Thoracic aorta (tissue), 2 donors: ENCODE results near the gene MSN. TPM values are rescaled to one million over a fixed set of nuclear protein-coding genes. Genes with fewer than 3 reads are reported as not detected.
A peak's percentile ranks its signal among the peaks of the same experiment; 100 is the strongest.

Source experiments
- ATAC-seq: fragments of 150-250 bp; one replicate; pipeline ENCODE4 v1.8.0; 2017; ENCODE audit warnings: low read depth; ENCODE audit not compliant: insufficient number of reproducible peaks, low FRiP score
- DNase-seq: peaks from one replicate; pipeline ENCODE4 v3.0.0-alpha.2; 2020; ENCODE audit warnings: low spot score
- H3K27ac ChIP-seq, 2 donors: fragments of 200-600 bp; sonication (generic); 1 replicate in 1 of 2; 2 replicates in 1 of 2; pipeline ENCODE4 v1.5.1; 2016; ENCODE audit warnings: mild to moderate bottlenecking in 2 of 2, moderate library complexity in 2 of 2
- H3K27me3 ChIP-seq: fragments of 200-600 bp; sonication (generic); replicated peaks from 2 replicates; pipeline ENCODE4 v1.6.0; 2016; ENCODE audit warnings: mild to moderate bottlenecking; ENCODE audit not compliant: insufficient read depth
- H3K36me3 ChIP-seq: fragments of 200-600 bp; sonication (generic); one replicate; pipeline ENCODE4 v1.5.1; 2016
- H3K4me1 ChIP-seq, 2 donors: fragments of 200-600 bp; sonication (generic); 1 replicate in 1 of 2; 2 replicates in 1 of 2; pipeline versions ENCODE4 v1.5.1 to v1.6.0; 2016; ENCODE audit warnings: low read depth in 2 of 2, mild to moderate bottlenecking in 1 of 2; ENCODE audit not compliant: control insufficient read depth in 1 of 2
- H3K4me3 ChIP-seq: fragments of 200-600 bp; sonication (generic); 2 replicates; pipeline ENCODE4 v1.5.1; 2016; ENCODE audit warnings: mild to moderate bottlenecking
- H3K9me3 ChIP-seq: fragments of 200-600 bp; sonication (generic); 2 replicates; pipeline ENCODE4 v1.5.1; 2016
- total RNA-seq, 2 donors: library from RNA; depleted of rRNA; stranded (reverse); fragments of >200 nt; gene quantifications; one replicate each; pipeline versions ENCODE4 v1.1.0 to v1.2.3, GENCODE V29; 2016
- TF ChIP-seq, protein P1 (sequence below): fragments of 200-600 bp; sonication (generic); IDR thresholded peaks from one replicate; pipeline ENCODE4 v1.5.1; 2019; ENCODE audit warnings: antibody characterized with exemption

Gene MSN
- total RNA-seq, 2 donors from 2014 or later = 365 to 428 TPM

GRCh38 chrX:65686236-65686635, 18.8 kb downstream of the MSN start:
- H3K4me1 ChIP-seq = peaks cover 59 to 93% of the 10 kb centered on the region in 2 donors
- H3K36me3 ChIP-seq = no peaks in the 10 kb centered on the region
- H3K9me3 ChIP-seq = no peaks in the 10 kb centered on the region
- TF ChIP-seq, protein P1, sequence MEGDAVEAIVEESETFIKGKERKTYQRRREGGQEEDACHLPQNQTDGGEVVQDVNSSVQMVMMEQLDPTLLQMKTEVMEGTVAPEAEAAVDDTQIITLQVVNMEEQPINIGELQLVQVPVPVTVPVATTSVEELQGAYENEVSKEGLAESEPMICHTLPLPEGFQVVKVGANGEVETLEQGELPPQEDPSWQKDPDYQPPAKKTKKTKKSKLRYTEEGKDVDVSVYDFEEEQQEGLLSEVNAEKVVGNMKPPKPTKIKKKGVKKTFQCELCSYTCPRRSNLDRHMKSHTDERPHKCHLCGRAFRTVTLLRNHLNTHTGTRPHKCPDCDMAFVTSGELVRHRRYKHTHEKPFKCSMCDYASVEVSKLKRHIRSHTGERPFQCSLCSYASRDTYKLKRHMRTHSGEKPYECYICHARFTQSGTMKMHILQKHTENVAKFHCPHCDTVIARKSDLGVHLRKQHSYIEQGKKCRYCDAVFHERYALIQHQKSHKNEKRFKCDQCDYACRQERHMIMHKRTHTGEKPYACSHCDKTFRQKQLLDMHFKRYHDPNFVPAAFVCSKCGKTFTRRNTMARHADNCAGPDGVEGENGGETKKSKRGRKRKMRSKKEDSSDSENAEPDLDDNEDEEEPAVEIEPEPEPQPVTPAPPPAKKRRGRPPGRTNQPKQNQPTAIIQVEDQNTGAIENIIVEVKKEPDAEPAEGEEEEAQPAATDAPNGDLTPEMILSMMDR = no peak
- DNase-seq (no peak), ATAC-seq (no peak)
- H3K27me3 ChIP-seq = no peaks in the 10 kb centered on the region
- H3K27ac ChIP-seq = peak overlapping the region in 1 of 2 donors; percentile 88
- H3K4me3 ChIP-seq = no peak overlapping the region

- Histone ChIP-seq H3K9me3 (no peaks in the 10 kb centered on the region), H3K36me3 (no peaks in the 10 kb centered on the region), H3K4me1 (peaks cover 53 to 93% of the 10 kb centered on the region in 2 donors), H3K27ac (peak overlapping the region; percentile 63 to 88), H3K27me3 (no peaks in the 10 kb centered on the region), H3K4me3 (no peak overlapping the region)
- DNase-seq (no peak), ATAC-seq (no peak)
- TF ChIP-seq, protein P1 = no peak
Measured at GRCh38 chrX:65687367-65687766, 19.9 kb downstream of the MSN start.

DNA sequence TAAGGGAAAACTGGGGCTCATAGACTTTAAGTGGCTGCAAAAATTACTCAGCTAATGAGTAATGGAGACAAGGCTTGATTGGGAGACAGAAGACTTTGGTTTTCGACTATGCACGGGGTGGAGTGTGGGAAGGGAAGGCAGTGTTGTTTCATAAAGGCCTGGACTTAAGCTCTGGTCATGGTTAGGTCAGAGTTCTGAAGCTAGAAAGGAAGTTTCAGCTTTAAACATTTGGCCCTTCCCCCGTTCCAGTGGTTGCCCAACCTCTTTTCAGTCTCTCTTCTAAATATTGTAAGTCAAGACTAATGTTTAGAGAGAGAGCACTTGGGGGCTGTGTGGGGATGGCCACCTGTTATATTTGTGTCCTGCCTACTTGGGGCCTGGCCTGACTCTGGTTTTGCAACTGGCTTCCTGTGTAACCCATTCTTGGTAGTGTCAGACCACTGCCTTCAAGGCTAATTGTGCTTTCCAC, 21.0 kb downstream of the MSN start:
- Histone ChIP-seq H3K27me3 (no peaks in the 10 kb centered on the region), H3K9me3 (no peaks in the 10 kb centered on the region), H3K4me3 (peak overlapping the region; percentile 12), H3K36me3 (no peaks in the 10 kb centered on the region), H3K27ac (peak overlapping the region; percentile 63 to 88), H3K4me1 (peaks cover 50 to 97% of the 10 kb centered on the region in 2 donors)
- TF ChIP-seq, protein P1 = no peak
- DNase-seq (no peak), ATAC-seq (no peak)

GRCh38 chrX:65689377-65689776, 21.9 kb downstream of the MSN start:
- H3K27ac ChIP-seq = peak overlapping the region; percentile 63 to 88
- TF ChIP-seq, protein P1 = no peak
- no peaks in the 10 kb centered on the region for H3K36me3 ChIP-seq
- H3K9me3 ChIP-seq = no peaks in the 10 kb centered on the region
- H3K27me3 ChIP-seq = no peaks in the 10 kb centered on the region
- ATAC-seq = no peak
- DNase-seq = no peak
- H3K4me3 ChIP-seq = no peak overlapping the region
- peaks cover 47 to 97% of the 10 kb centered on the region in 2 donors for H3K4me1 ChIP-seq

- ATAC-seq (peak; percentile 85), DNase-seq (no peak)
- no peaks in the 10 kb centered on the region for H3K27me3 ChIP-seq
- TF ChIP-seq, protein P1 = no peak
- peak overlapping the region; percentile 79 to 88 for H3K27ac ChIP-seq
- H3K4me1 ChIP-seq = peaks cover 50 to 97% of the 10 kb centered on the region in 2 donors
- H3K9me3 ChIP-seq = no peaks in the 10 kb centered on the region
- no peaks in the 10 kb centered on the region for H3K36me3 ChIP-seq
- peak overlapping the region; percentile 16 for H3K4me3 ChIP-seq
Measured at GRCh38 chrX:65690057-65690855, 22.8 kb downstream of the MSN start.
